K562 (cell line): ENCODE data around the gene IPO11. TPM values are rescaled to one million over a fixed set of nuclear protein-coding genes. Genes with fewer than 3 reads are reported as not detected.
A peak's percentile ranks its signal among the peaks of the same experiment; 100 is the strongest.

Source experiments
- ATF7 ChIP-seq: fragments of 450-650 bp; IDR thresholded peaks from 2 replicates; pipeline ENCODE4 v1.7.1; 2014; ENCODE audit warnings: mild to moderate bottlenecking, moderate library complexity
- BRD9 ChIP-seq: fragments of 450-650 bp; IDR thresholded peaks from 2 replicates; pipeline ENCODE4 v1.6.1; 2018; ENCODE audit warnings: low read depth; ENCODE audit not compliant: partially characterized antibody
- C11orf30 ChIP-seq: fragments of 450-650 bp; IDR thresholded peaks from 2 replicates; pipeline ENCODE4 v1.6.1; 2016; ENCODE audit warnings: low read depth, mild to moderate bottlenecking
- CBFA2T2 ChIP-seq: fragments of 450-650 bp; conservative IDR thresholded peaks from 2 replicates; pipeline ENCODE4 v1.6.1; 2017; ENCODE audit warnings: mild to moderate bottlenecking
- CHD7 ChIP-seq: fragments of 200-600 bp; sonication (generic); IDR thresholded peaks from one replicate; pipeline ENCODE4 v1.6.1; 2012; ENCODE audit warnings: mild to moderate bottlenecking, low read depth, low read length, inconsistent platforms
- ESRRB ChIP-seq: fragments of 250-450 bp; sonication (Bioruptor Pico); IDR thresholded peaks from 2 replicates; pipeline ENCODE4 v1.5.0; 2020; ENCODE audit warnings: mild to moderate bottlenecking, moderate library complexity, borderline replicate concordance
- MAFF ChIP-seq: IDR thresholded peaks from 2 replicates; pipeline ENCODE4 v1.6.1; 2012; ENCODE audit warnings: low read length, improper control_type of control experiment
- POLR2AphosphoS5 ChIP-seq: IDR thresholded peaks from 2 replicates; pipeline ENCODE4 v1.6.1; 2011; ENCODE audit warnings: mild to moderate bottlenecking, low read depth, low read length, moderate library complexity; ENCODE audit not compliant: control insufficient read depth, insufficient read depth
- SIN3A ChIP-seq, 2 experiments: fragments of 150-350 bp in 1 of 2; IDR thresholded peaks; 2 replicates each; pipeline ENCODE4 v1.6.1; 2011 to 2016; ENCODE audit warnings: borderline replicate concordance in 2 of 2, low read depth in 2 of 2, low read length in 2 of 2, mild to moderate bottlenecking in 2 of 2, moderate library complexity in 2 of 2; ENCODE audit not compliant: control insufficient read depth in 1 of 2
- SMAD2 ChIP-seq: fragments of 150-350 bp; IDR thresholded peaks from 2 replicates; pipeline ENCODE4 v1.6.1; 2014; ENCODE audit warnings: low read depth, mild to moderate bottlenecking, low read length
- SPI1 ChIP-seq: IDR thresholded peaks from 2 replicates; pipeline ENCODE4 v1.6.1; 2011; ENCODE audit warnings: low read depth, low read length, control low read depth, borderline replicate concordance
- TEAD1 ChIP-seq, 2 experiments: fragments of 450-650 bp in 1 of 2; sonication (generic) in 1 of 2; formaldehyde crosslinking; IDR thresholded peaks; 2 replicates each; pipeline versions ENCODE4 v1.4.0 to v1.8.0; 2020 to 2022; ENCODE audit warnings: mild to moderate bottlenecking in 2 of 2, missing genetic modification reagents in 1 of 2
- ZBTB1 ChIP-seq: sonication (generic); formaldehyde crosslinking; IDR thresholded peaks from 2 replicates; pipeline ENCODE4 v1.8.1; 2023; ENCODE audit warnings: missing genetic modification reagents, low read depth, mild to moderate bottlenecking, borderline replicate concordance
- ZEB2 ChIP-seq: fragments of 450-650 bp; IDR thresholded peaks from 2 replicates; pipeline ENCODE4 v1.6.1; 2016
- ZNF197 ChIP-seq: fragments of 200-800 bp; sonication (Bioruptor generic); IDR thresholded peaks from 2 replicates; pipeline ENCODE4 v1.6.1; 2016; ENCODE audit warnings: low read depth, missing genetic modification characterization, missing compliant biosample characterization
- ZNF589 ChIP-seq: fragments of 200-800 bp; sonication (Bioruptor generic); IDR thresholded peaks from 2 replicates; pipeline ENCODE4 v1.6.1; 2016; ENCODE audit warnings: low read depth, missing genetic modification characterization, missing compliant biosample characterization
- polyA plus RNA-seq, 8 experiments: library from polyadenylated mRNA; depleted of rRNA in 4 of 8; stranded (reverse) in 5 of 8; unstranded in 3 of 8; fragments of >200 nt; fragmentation: Nextera tagmentation in 2 of 8; fragmentation: Illumina TruSeq in 1 of 8; extraction: Ambion mirVana in 2 of 8; extraction: Trizol in 1 of 8; gene quantifications; 2 replicates each; pipeline versions ENCODE4 v1.2.1 to v1.2.3, GENCODE V29; 2011 to 2014; ENCODE audit warnings: inconsistent platforms in 1 of 8, missing spikeins in 1 of 8
- total RNA-seq, 7 experiments: library from RNA; depleted of rRNA in 6 of 7; stranded (reverse); fragments of >200 nt in 6 of 7; fragmentation: Illumina TruSeq in 2 of 7; extraction: Trizol in 2 of 7; gene quantifications; 2 replicates each; pipeline versions ENCODE4 v1.2.1 to v1.2.3, GENCODE V29; 2011 to 2021; ENCODE audit warnings: low replicate concordance in 1 of 7

Gene IPO11
- total and polyA plus RNA-seq, 9 of the 15 experiments (the other 6 are each of a cell fraction or from before 2014, with no cell fraction given): 38.7 to 96.0 (median 70.9) TPM

DNA sequence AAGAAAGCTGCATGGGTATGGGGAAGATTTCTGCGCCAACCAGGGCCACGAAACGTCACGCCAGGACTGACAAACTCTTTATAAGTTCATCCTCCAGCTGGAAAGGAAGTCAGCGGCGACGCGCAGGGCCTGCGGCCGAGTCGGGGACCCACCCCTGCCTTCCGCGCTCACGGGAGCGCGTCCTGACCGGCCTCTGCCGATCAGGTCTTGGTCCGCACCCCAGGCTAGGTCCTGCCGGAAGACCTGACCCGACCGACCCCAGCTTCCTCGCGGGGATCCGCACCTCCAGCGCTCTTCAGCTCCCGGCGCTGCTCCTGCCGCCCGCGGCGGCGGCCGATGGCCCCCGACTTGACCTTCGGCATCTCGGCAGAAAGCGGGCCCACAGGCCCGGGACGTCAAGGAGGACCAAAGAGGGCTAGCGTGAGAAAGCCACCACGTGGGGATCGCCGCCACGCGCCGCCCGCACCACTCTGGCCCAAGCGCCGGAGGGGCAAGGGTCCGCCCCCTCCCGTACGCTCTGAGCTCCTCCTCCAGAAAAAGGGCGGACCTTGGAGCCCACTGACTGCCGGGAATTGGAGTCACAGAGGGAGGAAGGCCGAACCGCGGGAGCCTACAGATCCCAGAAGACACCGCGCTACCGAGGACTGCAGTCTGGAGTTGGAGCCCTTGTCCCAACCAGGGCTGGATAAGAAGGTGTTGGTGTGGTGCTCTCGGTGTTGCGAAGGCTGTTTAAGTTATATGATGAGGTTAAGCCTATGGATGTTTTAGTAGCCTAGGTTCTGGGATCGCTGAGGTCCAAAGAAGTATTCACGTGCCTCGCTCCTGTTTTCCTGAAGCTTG is 8.9 kb upstream of the IPO11 start, which contains the start of gene DIMT1 (continued):
- TF ChIP-seq CHD7: no peak
- TF ChIP-seq SIN3A (IDR thresholded peaks at IDR 0.05; ENCODE audit: borderline replicate concordance in 2 of 2, control insufficient read depth in 1 of 2, low read depth in 2 of 2, low read length in 2 of 2): peak; percentile 89 to 95; a peak in 3 of 4 replicates
- no peak for TF ChIP-seq MAFF
- peak; percentile 77 for TF ChIP-seq ATF7
- no peak for TF ChIP-seq SMAD2
- TF ChIP-seq SPI1: peak; percentile 69
- TF ChIP-seq ZEB2: no peak
- peak; percentile 91 for TF ChIP-seq POLR2AphosphoS5
- no peak for TF ChIP-seq BRD9
- no peak for TF ChIP-seq ZNF589
- TF ChIP-seq TEAD1 (CRISPR knock-in tag; IDR thresholded peaks at IDR 0.05): peak; percentile 9 to 24; a peak in 1 of 4 replicates
- no peak for TF ChIP-seq C11orf30
- no peak for TF ChIP-seq CBFA2T2
- no peak for TF ChIP-seq ZNF197 (CRISPR knock-in tag)
- no peak for TF ChIP-seq ESRRB (CRISPR knock-in tag)
- 0 out of 2 replicates have a peak, but pooled peaks have one; percentile 63 for TF ChIP-seq ZBTB1 (CRISPR knock-in tag)
